Measurements from ENCODE around the gene CCT6B.

CCT6B gene

DNA sequence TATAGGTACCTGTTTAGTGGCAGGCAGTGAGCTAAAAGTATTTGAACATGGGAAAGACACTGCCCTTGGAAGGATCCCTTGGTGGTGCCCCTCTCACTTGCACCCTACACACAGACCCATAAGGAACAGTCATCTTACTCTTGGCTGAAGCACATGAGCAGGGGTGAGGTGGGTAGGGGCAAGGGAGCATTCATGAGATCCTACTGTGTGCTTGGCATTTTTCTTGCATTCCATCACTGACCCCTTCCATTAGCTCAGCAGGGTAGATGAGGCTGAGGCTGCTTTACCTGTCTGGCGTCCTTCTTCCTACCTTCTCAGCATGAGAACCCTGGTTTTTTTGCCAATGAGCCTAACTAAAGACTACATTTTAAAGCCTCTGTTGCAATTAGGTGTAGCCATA lies 48.3 kb downstream of the CCT6B start:
- DNase-seq (ENCODE audit: low read depth, low spot score) = no peak
- no peak for TF ChIP-seq CTCF (IDR thresholded peaks at IDR 0.05; ENCODE audit: low read depth, low read length)
- in situ Hi-C loops (cut with HindIII; ENCODE audit: low sequenced_read_pairs) = no loop called here
- H3K4me3 ChIP-seq (ENCODE audit: low read depth, low read length) = no peak overlapping the region

GRCh38 chr17:34909040-34909439 lies 52.2 kb downstream of the CCT6B start:
- TF ChIP-seq CTCF (IDR thresholded peaks at IDR 0.05; ENCODE audit: low read depth, low read length) = no peak
- no peak overlapping the region for H3K4me3 ChIP-seq (ENCODE audit: low read depth, low read length)
- no peak for DNase-seq (ENCODE audit: low read depth, low spot score)
- in situ Hi-C loops (cut with HindIII; ENCODE audit: low sequenced_read_pairs) = no loop called here

- H3K4me3 ChIP-seq (ENCODE audit: low read depth, low read length) = no peak overlapping the region
- DNase-seq (ENCODE audit: low read depth, low spot score) = no peak
- in situ Hi-C loops (cut with HindIII; ENCODE audit: low sequenced_read_pairs) = no loop called here
- TF ChIP-seq CTCF (IDR thresholded peaks at IDR 0.05; ENCODE audit: low read depth, low read length) = no peak
These were observed 58.3 kb downstream of the CCT6B start for GRCh38 chr17:34902831-34903547.

DNA sequence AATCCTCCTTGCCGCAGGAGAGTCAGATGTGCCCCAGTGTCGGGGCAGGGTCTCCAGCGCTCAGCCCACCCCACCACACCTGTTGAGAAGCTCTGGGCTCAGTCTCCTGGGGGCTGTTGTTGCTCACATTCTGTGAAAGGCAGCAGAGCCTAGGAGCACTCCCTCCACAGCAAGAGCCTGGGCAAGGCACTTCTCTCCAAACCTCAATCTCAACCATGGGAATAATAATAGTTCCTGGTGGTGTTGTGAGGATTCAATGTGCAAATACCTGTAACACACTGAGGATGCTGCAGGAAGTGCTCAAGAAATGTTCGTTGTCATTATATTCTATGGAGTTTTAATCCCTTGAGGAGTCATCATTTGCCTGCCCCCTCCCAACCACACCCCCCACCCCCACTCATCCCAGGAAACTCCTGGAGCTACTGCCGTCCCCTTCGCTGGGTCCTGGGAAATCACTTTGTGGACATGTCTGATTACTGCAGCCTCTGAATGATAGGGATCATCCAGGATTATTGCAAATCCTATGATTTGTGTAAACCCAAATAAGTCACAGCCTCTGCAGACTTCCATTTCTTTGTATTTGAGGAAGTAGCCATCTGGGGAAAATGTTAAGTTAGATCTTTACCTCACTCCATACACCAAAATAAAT lies 61.5 kb downstream of the CCT6B start:
- in situ Hi-C loops (cut with HindIII; ENCODE audit: low sequenced_read_pairs) = no loop called here
- H3K4me3 ChIP-seq (ENCODE audit: low read depth, low read length) = no peak overlapping the region

GRCh38 chr17:34895383-34895782 lies 65.9 kb downstream of the CCT6B start:
- TF ChIP-seq CTCF (IDR thresholded peaks at IDR 0.05; ENCODE audit: low read depth, low read length) = no peak
- in situ Hi-C loops (cut with HindIII; ENCODE audit: low sequenced_read_pairs) = no loop called here

More for the DNA sequence above, 61.5 kb downstream of the CCT6B start:
- DNase-seq (ENCODE audit: low read depth, low spot score) = no peak
- TF ChIP-seq CTCF (IDR thresholded peaks at IDR 0.05; ENCODE audit: low read depth, low read length) = no peak

GRCh38 chr17:34894964-34895363 lies 66.3 kb downstream of the CCT6B start:
- DNase-seq (ENCODE audit: low read depth, low spot score) = no peak
- in situ Hi-C loops (cut with HindIII; ENCODE audit: low sequenced_read_pairs) = no loop called here
- H3K4me3 ChIP-seq (ENCODE audit: low read depth, low read length) = no peak overlapping the region
- TF ChIP-seq CTCF (IDR thresholded peaks at IDR 0.05; ENCODE audit: low read depth, low read length) = no peak

More at GRCh38 chr17:34895383-34895782, 65.9 kb downstream of the CCT6B start:
- H3K4me3 ChIP-seq (ENCODE audit: low read depth, low read length) = no peak overlapping the region
- no peak for DNase-seq (ENCODE audit: low read depth, low spot score)

Measured in astrocyte of the spinal cord (primary cell).